Astrocyte of the spinal cord (primary cell): ENCODE measurements around the gene CCDC12.

Experiments
- DNase-seq: peaks from one replicate; pipeline ENCODE4 v3.0.0; 2011; ENCODE audit warnings: low read depth, low spot score
- H3K4me3 ChIP-seq: 2 replicates; pipeline ENCODE4 v1.5.1; 2011; ENCODE audit warnings: low read depth, mild to moderate bottlenecking, low read length, moderate library complexity
- CTCF ChIP-seq: IDR thresholded peaks from 2 replicates; pipeline ENCODE4 v1.5.1; 2012; ENCODE audit warnings: low read depth, mild to moderate bottlenecking, low read length, inconsistent platforms
- in situ Hi-C: cut with HindIII; loops from 2 replicates; pipeline ENCODE4 v1.10.0; 2017; ENCODE audit warnings: low sequenced_read_pairs

Gene CCDC12

GRCh38 chr3:46939578-46940445, 36.7 kb downstream of the CCDC12 start:
- no peak overlapping the region for H3K4me3 ChIP-seq
- in situ Hi-C loops: no loop called here
- TF ChIP-seq CTCF: no peak
- no peak for DNase-seq

GRCh38 chr3:46938118-46938517, 38.4 kb downstream of the CCDC12 start:
- H3K4me3 ChIP-seq: no peak overlapping the region
- TF ChIP-seq CTCF: no peak
- no peak for DNase-seq
- in situ Hi-C loops: no loop called here

GRCh38 chr3:46936733-46937250, 39.8 kb downstream of the CCDC12 start:
- DNase-seq: peak; percentile 9
- in situ Hi-C loops: no loop called here
- H3K4me3 ChIP-seq: no peak overlapping the region
- TF ChIP-seq CTCF: no peak

GRCh38 chr3:46935989-46936558, 40.5 kb downstream of the CCDC12 start:
- H3K4me3 ChIP-seq: no peak overlapping the region
- in situ Hi-C loops: no loop called here
- no peak for TF ChIP-seq CTCF
- DNase-seq: no peak

GRCh38 chr3:46935168-46935858, 41.2 kb downstream of the CCDC12 start:
- H3K4me3 ChIP-seq: no peak overlapping the region
- peak; percentile 95 for DNase-seq
- in situ Hi-C loops: no loop called here
- peak; percentile 86 for TF ChIP-seq CTCF

- no peak overlapping the region for H3K4me3 ChIP-seq
- in situ Hi-C loops: no loop called here
- peak; percentile 17 for DNase-seq
- TF ChIP-seq CTCF: no peak
Measured at GRCh38 chr3:46934498-46935167, 41.9 kb downstream of the CCDC12 start.
